Sigmoid colon (tissue), 4 donors: Measurements from ENCODE around the gene COL25A1.

Experiments
- CTCF ChIP-seq, 4 experiments: fragments of 450-650 bp in 3 of 4; fragments of 200-600 bp in 1 of 4; IDR thresholded peaks; one replicate each; pipeline ENCODE4 v1.5.1; 2016 to 2019; ENCODE audit warnings: antibody characterized with exemption in 4 of 4, mild to moderate bottlenecking in 3 of 4, moderate library complexity in 2 of 4
- EP300 ChIP-seq, 4 donors: sonication (generic); formaldehyde crosslinking; IDR thresholded peaks; one replicate each; pipeline ENCODE4 v1.6.1; 2017; ENCODE audit warnings: antibody characterized with exemption in 4 of 4
- POLR2A ChIP-seq, 2 donors: fragments of 450-650 bp; IDR thresholded peaks; one replicate each; pipeline ENCODE4 v1.6.1; 2016; ENCODE audit warnings: antibody characterized with exemption in 2 of 2, mild to moderate bottlenecking in 2 of 2, moderate library complexity in 2 of 2

- TF ChIP-seq CTCF (IDR thresholded peaks at IDR 0.05) (no peak), EP300 (IDR thresholded peaks at IDR 0.05) (no peak), POLR2A (IDR thresholded peaks at IDR 0.05) (no peak)
Observed at GRCh38 chr4:109040441-109040840, 262.0 kb downstream of the COL25A1 start.
